HG03139 (cell line): ENCODE measurements around the gene ALAD.

ENCODE experiments used
- ATAC-seq: cut with Tn5 transposase; IDR thresholded peaks from one replicate; pipeline ENCODE4 v1.9.1; 2021; ENCODE audit not compliant: unreplicated experiment

Gene ALAD

DNA sequence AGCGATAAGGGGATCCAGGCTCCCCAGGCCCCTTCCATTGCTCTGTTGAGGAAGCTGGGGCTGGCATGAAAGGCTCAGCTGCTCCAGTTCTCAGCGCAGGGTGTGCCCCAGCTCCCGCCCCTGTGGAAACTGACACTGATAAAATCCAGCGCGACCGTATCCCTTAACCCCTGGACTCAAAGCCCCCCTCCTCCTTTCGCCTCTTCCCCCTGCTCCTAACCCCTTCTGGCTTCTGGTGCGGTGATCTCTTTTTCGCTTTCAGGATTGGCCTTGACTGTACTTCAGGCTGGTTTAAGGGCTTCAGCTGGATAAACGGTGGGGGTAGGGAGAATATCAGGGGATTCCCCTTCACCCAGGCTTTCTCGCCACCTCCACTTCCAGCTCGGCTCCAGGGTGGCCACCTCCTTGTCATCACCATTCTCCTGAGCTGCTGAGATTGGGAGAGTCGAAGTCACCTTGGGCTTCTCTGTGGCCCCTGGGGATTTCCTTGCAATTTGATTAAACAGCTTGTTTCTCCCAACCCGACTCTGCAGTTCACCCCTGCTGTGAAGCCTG is 50.9 kb downstream of the ALAD start:
- no peak for ATAC-seq

DNA sequence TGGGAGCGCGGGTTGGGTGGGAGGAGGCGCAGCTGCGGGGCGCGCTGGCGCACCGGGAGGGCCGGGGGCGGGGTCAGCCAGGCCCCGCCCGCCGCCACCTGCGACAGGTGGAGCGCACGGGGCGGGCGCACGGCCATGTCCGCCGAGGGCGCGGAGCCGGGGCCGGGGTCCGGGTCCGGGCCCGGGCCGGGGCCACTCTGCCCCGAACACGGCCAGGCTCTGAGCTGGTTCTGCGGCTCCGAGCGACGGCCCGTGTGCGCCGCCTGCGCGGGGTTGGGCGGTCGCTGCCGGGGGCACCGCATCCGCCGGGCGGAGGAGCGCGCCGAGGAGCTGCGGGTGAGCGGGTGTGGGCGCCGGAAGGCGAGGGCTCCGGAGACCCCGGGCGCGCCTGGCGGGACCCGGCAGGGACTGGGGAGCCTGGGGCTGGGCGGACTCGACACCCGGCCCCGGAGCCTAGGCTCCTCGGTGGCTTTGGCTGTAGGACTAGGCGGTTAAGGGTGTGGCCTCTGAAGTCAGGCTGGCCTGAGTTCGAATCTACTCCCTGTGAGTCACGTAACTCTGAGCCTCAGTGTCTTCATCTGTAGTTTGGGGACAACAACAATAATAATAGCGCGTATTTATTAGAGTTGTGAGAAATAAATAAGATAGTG is 51.5 kb downstream of the ALAD start, which contains the start of gene BSPRY:
Gene BSPRY, plus strand, starts transcription at position 97 of the 650 bp plus-strand sequence. Its CDS starts 39 bp downstream, at position 136.
- ATAC-seq: no peak

DNA sequence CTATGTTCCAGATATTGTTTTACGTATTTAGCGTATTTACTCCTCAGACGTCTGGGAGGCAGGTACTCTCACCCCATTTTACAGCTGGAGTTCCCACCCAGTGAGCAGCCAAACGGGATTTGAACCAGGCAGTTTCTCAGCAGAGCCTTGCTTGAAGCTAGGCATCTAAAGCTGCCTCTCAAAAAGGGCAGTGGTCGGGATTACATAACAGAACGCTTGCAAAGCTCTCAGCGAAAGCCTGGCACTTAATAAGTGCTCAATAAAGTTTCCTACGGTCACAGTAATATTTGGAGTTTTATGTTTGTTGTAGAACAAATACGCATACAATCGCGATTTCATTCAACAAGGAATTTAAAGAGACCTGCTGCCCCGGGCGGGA is 52.0 kb downstream of the ALAD start:
- no peak for ATAC-seq

DNA sequence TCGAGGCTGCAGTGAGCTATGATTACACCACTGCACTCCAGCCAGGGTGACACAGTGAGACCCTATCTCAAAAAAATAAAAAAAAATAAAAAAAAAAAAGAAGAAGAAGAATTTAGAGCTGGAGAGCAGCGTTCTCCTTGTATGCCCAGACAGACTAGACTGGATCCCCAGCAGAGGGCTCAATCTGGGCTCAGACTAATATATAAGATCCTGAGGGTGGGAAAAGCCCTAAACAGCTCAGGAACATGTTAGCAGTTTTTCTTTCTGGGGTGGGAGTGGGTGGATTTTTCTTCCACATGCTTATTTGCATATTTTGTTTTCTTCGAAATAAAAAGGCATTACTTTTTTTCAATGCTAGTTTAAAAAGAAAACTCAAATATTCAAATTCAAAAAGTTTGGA is 52.6 kb downstream of the ALAD start:
- ATAC-seq: no peak

DNA sequence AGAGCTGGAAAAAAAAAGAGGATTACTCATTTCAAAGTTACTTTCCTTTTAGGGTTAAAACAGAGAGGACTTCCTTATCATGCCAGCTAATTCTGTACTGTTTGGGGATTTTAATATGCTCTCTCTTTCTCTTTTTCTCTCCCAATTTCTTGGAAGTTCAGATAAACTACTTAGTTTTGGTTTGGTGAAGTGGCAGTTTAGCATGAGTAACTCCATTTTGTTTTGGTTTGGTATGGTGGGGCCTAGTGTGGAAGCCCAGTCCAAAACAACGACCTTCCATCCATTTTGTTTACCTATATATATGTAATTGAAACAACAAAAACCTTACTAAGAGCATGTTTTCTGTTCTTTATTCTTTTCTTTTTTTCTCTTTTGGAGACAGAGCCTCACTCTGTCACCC is 55.4 kb downstream of the ALAD start:
- ATAC-seq: no peak

DNA sequence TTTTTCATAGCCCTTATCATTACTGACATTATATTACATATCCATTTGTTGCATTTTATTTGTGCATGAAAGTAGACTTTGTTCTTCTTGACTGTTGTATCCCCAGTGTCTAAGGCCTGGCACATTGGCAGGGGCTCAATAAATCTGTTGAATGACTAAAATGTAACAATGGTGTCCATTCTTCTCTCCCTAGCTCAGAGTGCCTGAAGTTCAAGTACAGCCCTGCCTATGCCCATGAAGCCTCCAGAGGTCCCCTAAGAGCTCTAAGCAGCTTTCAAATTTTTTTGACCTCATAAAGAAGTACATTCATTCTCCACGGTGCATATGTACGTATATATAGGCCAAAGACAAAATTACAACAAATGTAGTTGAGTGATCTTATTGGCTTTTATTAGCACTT is 55.9 kb downstream of the ALAD start:
- no peak for ATAC-seq

DNA sequence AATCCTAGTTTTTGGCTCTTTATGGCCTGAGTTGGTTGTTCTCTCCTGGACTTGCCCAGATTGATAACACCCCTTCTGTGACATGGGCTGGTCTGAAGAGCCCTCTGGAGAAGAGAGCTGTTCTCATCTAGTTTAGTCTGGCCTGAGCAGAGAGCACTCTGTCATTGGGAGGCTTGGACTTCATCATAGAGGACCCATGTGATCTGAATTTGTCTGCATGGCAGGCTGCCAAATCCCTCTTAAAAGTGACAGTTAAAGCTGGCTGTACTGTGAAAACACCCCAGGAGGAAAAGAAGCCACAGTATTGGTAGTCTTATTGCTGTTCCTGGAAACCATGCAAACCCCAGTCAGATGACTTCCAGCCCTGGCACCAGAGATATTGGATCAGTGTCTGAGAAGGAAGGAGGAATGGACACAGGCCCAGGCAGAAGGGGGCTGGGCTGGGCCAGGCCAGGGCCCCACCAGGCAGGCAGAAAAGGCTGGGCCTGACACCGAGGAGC is 57.3 kb downstream of the ALAD start:
- ATAC-seq: no peak

DNA sequence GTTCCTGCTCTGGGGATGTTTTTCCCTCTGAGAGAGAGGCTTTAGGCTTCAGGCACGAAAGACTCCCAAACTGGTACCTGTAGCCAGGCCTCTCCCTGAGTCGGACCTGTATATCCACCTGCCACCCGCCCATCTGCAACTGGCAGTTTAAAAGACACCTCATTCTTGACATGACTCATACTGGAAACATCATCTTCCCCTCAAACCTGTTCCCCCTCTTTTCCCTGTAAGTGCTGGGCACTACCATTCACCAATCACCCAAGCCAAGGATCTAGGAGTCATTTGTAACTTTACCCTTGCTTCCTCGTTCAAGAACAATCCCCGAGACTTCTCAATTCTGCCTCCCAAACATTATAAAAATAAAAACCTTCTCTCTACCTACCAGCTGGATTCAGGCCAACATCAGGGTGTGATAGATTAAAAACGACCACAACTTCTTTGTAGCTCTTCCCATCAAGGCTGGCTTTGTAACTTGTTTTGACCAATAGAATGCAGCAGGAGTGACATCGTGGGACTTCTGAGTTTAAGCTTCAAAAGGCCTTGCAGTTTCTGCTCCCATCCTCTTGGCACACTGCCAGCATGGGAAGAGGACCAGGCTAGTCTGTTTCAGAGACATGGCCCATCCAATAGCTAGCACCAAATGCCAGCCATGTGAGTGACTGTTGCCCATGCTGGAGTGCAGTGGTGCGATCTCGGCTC is 59.2 kb downstream of the ALAD start:
- no peak for ATAC-seq

DNA sequence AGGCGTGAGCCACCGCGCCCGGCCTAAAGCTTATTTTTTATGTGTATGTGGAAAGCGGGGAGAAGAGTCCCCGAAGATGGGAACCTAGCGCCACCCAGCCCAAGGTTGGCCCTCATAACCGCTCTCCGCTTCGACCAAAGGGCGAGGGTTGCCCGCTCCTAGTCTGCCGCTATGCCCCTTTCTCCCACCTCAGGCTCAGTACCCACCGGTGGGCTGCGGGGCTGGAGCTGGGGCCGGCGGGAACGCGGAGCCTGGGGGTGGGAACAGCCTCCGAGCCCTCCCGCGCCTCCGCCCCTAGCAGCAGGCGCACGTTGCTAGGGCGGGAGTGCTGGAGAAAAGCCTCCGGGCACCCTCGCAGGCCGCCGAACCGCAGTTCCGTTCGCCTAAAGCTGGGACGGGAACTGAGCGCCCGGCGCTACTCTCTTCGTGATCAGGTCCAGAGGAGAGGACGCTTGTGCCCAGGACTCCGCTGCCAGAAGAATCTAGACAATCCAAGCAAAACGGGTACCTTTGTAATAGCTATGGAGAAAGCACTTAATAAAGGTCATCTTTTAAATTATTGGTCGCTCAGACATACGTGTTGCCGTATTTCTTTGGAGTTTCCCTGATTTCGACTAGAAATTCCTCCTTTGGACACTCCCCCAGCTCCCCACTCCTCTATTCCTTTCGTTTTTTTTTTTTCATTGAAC is 60.9 kb downstream of the ALAD start, which contains the start of gene WDR31:
Gene WDR31, minus strand, starts transcription at position 265 of the 689 bp plus-strand sequence. CDS start 8,253 bp downstream, outside the sequence.
- peak; percentile 97 for ATAC-seq

DNA sequence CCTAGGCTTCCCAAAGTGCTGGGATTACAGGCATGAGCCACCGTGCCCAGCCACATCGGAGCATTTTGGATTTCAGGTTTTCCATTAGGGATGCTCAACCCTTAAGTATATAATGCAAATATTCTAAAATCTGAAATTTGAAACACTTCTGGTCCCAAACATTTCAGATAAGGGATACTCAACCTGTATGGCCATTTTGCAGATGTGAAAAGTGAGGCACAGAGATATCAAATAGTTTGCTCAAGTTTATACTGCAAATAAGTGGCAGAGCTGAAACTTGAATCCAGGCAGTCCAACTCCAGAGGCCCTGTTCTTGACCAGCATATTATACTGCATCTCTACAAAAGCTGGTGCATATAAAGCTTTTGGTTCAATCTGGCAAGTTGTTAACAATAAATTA is 63.4 kb downstream of the ALAD start:
- ATAC-seq: no peak
